Loucy (cell line): ENCODE measurements around the gene FSCB.

Source experiments
- H2AFZ ChIP-seq: fragments of 200-600 bp; sonication (generic); 2 replicates; pipeline ENCODE4 v1.6.0; 2016; ENCODE audit warnings: antibody characterized with exemption, mild to moderate bottlenecking, low read length, moderate library complexity
- H3F3A ChIP-seq: fragments of 200-600 bp; 2 replicates; pipeline ENCODE4 v1.6.0; 2016; ENCODE audit warnings: antibody characterized with exemption, low read depth, mild to moderate bottlenecking
- H3K27me3 ChIP-seq: fragments of 200-600 bp; sonication (generic); 2 replicates; pipeline ENCODE4 v1.6.1; 2014; ENCODE audit warnings: low read length, mild to moderate bottlenecking; ENCODE audit not compliant: insufficient read depth, poor library complexity, severe bottlenecking
- H3K36me3 ChIP-seq: fragments of 200-600 bp; sonication (generic); 2 replicates; pipeline ENCODE4 v1.6.1; 2016; ENCODE audit warnings: low read length; ENCODE audit not compliant: insufficient read depth
- H3K4me1 ChIP-seq: fragments of 200-600 bp; sonication (generic); 2 replicates; pipeline ENCODE4 v1.5.1; 2014; ENCODE audit warnings: low read length, mild to moderate bottlenecking; ENCODE audit not compliant: insufficient read depth, poor library complexity, severe bottlenecking
- H3K4me2 ChIP-seq: fragments of 200-600 bp; sonication (generic); 2 replicates; pipeline ENCODE4 v1.6.0; 2014; ENCODE audit warnings: antibody characterized with exemption, low read length, low read depth, mild to moderate bottlenecking; ENCODE audit not compliant: poor library complexity, severe bottlenecking
- H3K4me3 ChIP-seq: fragments of 200-600 bp; sonication (generic); 2 replicates; pipeline ENCODE4 v1.5.1; 2014; ENCODE audit warnings: low read length, mild to moderate bottlenecking, mixed read lengths; ENCODE audit not compliant: poor library complexity, severe bottlenecking
- H3K79me2 ChIP-seq: fragments of 200-600 bp; sonication (generic); 2 replicates; pipeline ENCODE4 v1.6.1; 2014; ENCODE audit warnings: low read length; ENCODE audit not compliant: insufficient read depth
- H3K9ac ChIP-seq: fragments of 200-600 bp; sonication (generic); 2 replicates; pipeline ENCODE4 v1.6.0; 2014; ENCODE audit warnings: mild to moderate bottlenecking, low read depth, low read length, moderate library complexity; ENCODE audit not compliant: poor library complexity, severe bottlenecking
- H3K9me2 ChIP-seq: fragments of 200-600 bp; sonication (generic); replicated peaks from 2 replicates; pipeline ENCODE4 v1.6.1; 2016; ENCODE audit warnings: low read depth, low read length, mixed read lengths
- H3K9me3 ChIP-seq: fragments of 200-600 bp; sonication (generic); 2 replicates; pipeline ENCODE4 v1.6.1; 2014; ENCODE audit warnings: mild to moderate bottlenecking, antibody characterized with exemption, low read length, low read depth; ENCODE audit not compliant: insufficient read depth
- H4K20me1 ChIP-seq: fragments of 200-600 bp; sonication (generic); 2 replicates; pipeline ENCODE4 v1.6.0; 2014; ENCODE audit warnings: antibody characterized with exemption, low read length, mild to moderate bottlenecking; ENCODE audit not compliant: insufficient read depth, poor library complexity, severe bottlenecking
- EZH2phosphoT487 ChIP-seq: fragments of 200-600 bp; IDR thresholded peaks from 2 replicates; pipeline ENCODE4 v1.6.1; 2018; ENCODE audit warnings: antibody characterized with exemption, mild to moderate bottlenecking, moderate library complexity, borderline replicate concordance
- TF ChIP-seq, protein P1 (sequence below): fragments of 200-600 bp; sonication (generic); conservative IDR thresholded peaks from 2 replicates; pipeline ENCODE4 v1.5.1; 2014; ENCODE audit warnings: mild to moderate bottlenecking, antibody characterized with exemption, low read length

FSCB gene, protein sequence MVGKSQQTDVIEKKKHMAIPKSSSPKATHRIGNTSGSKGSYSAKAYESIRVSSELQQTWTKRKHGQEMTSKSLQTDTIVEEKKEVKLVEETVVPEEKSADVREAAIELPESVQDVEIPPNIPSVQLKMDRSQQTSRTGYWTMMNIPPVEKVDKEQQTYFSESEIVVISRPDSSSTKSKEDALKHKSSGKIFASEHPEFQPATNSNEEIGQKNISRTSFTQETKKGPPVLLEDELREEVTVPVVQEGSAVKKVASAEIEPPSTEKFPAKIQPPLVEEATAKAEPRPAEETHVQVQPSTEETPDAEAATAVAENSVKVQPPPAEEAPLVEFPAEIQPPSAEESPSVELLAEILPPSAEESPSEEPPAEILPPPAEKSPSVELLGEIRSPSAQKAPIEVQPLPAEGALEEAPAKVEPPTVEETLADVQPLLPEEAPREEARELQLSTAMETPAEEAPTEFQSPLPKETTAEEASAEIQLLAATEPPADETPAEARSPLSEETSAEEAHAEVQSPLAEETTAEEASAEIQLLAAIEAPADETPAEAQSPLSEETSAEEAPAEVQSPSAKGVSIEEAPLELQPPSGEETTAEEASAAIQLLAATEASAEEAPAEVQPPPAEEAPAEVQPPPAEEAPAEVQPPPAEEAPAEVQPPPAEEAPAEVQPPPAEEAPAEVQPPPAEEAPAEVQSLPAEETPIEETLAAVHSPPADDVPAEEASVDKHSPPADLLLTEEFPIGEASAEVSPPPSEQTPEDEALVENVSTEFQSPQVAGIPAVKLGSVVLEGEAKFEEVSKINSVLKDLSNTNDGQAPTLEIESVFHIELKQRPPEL

DNA sequence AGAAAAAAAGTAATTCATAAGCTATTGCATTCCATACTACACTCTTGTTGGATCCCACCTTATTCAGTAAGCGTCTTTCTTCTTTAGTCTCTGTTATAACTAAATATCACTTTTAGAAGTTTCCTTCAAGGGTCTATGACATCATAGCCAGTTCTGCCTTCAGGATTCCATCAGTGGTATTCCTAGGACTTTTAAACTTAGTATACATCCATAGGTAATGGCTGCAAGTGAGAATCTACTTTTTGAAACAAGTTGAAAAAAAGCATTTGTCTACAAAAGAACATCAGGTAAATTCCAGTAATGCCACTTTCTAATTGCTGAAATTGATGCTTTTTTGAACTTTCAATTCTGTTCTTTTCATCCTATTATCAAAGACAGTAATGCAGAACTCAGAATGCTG is at the start of gene FSCB:
FSCB (minus strand) TSS at position 101 of the 400 bp plus-strand sequence. CDS start 296 bp downstream, outside the sequence.
- no peaks in the 10 kb centered on the region for H3K36me3 ChIP-seq
- no peaks in the 10 kb centered on the region for H3K9me2 ChIP-seq
- no peak within 1 kb of the TSS for H3K4me3 ChIP-seq
- H3K9ac ChIP-seq = no peak within 1 kb of the TSS
- H3F3A ChIP-seq = no peaks in the 10 kb centered on the region
- TF ChIP-seq, protein P1, sequence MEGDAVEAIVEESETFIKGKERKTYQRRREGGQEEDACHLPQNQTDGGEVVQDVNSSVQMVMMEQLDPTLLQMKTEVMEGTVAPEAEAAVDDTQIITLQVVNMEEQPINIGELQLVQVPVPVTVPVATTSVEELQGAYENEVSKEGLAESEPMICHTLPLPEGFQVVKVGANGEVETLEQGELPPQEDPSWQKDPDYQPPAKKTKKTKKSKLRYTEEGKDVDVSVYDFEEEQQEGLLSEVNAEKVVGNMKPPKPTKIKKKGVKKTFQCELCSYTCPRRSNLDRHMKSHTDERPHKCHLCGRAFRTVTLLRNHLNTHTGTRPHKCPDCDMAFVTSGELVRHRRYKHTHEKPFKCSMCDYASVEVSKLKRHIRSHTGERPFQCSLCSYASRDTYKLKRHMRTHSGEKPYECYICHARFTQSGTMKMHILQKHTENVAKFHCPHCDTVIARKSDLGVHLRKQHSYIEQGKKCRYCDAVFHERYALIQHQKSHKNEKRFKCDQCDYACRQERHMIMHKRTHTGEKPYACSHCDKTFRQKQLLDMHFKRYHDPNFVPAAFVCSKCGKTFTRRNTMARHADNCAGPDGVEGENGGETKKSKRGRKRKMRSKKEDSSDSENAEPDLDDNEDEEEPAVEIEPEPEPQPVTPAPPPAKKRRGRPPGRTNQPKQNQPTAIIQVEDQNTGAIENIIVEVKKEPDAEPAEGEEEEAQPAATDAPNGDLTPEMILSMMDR = no peak
- no peaks in the 10 kb centered on the region for H3K27me3 ChIP-seq
- H3K79me2 ChIP-seq = no peaks in the 10 kb centered on the region
- no peak within 1 kb of the TSS for H3K4me2 ChIP-seq
- no peaks in the 10 kb centered on the region for H4K20me1 ChIP-seq
- peaks cover 4% of the 10 kb centered on the region; the same call in 1 of the 2 replicates for H3K9me3 ChIP-seq
- H3K4me1 ChIP-seq = no peaks in the 10 kb centered on the region
- H2AFZ ChIP-seq = no peak within 1 kb of the TSS

DNA sequence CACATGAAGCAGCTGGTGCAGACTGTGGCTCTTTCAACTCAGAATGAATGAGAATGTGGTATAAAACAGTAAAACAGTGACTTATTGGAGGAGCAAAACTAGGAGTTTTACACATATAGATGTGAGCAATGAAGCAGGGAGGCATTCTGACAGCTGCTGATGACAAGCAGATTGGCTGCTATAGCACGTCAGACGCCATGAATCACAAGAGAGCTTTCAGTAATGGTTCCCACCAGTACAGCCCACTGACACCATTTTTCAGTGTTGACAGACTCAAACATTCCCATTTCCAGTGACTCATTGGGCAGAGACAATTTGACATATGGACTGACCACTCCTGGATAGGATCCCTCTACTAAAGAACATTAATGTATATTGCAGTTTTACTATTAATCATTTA is 24.6 kb upstream of the FSCB start:
- no peaks in the 10 kb centered on the region for H3K4me1 ChIP-seq
- TF ChIP-seq, protein P1 = no peak
- no peak for TF ChIP-seq EZH2phosphoT487

DNA sequence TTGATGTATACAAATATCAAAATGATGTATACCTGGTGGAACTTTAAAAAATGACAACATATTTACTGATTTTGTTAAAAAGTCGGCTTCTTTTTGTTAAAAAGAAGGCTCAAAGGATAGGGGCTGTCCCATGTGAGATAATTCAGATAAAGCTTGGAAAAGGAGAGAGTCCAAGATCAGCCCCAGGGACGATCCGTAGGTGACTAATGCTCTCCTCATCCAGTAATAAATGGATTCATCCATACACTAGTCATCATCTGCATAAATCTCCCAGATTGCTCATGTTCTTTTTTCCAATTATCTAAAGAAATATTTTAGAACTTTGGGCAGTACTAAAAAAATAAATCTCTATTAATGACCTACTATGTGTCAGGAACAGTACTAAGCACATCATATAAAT is 23.4 kb upstream of the FSCB start:
- H3K27me3 ChIP-seq = no peaks in the 10 kb centered on the region
- H3K4me3 ChIP-seq = no peak overlapping the region
- H3K79me2 ChIP-seq = no peaks in the 10 kb centered on the region
- no peak overlapping the region for H2AFZ ChIP-seq
- no peaks in the 10 kb centered on the region for H4K20me1 ChIP-seq
- H3F3A ChIP-seq = no peaks in the 10 kb centered on the region
- H3K9ac ChIP-seq = no peak overlapping the region
- H3K36me3 ChIP-seq = no peaks in the 10 kb centered on the region
- TF ChIP-seq EZH2phosphoT487 = no peak
- TF ChIP-seq, protein P1 = no peak
- no peak overlapping the region for H3K4me2 ChIP-seq
- no peaks in the 10 kb centered on the region for H3K4me1 ChIP-seq
- H3K9me2 ChIP-seq = no peaks in the 10 kb centered on the region
- no peaks in the 10 kb centered on the region for H3K9me3 ChIP-seq

More for the DNA sequence above, 24.6 kb upstream of the FSCB start:
- no peak overlapping the region for H2AFZ ChIP-seq
- no peak overlapping the region for H3K9ac ChIP-seq
- no peaks in the 10 kb centered on the region for H3K79me2 ChIP-seq
- no peaks in the 10 kb centered on the region for H3K9me2 ChIP-seq
- no peaks in the 10 kb centered on the region for H3K27me3 ChIP-seq
- H3K4me2 ChIP-seq = no peak overlapping the region
- H3F3A ChIP-seq = no peaks in the 10 kb centered on the region
- no peaks in the 10 kb centered on the region for H3K36me3 ChIP-seq
- H4K20me1 ChIP-seq = no peaks in the 10 kb centered on the region
- no peaks in the 10 kb centered on the region for H3K9me3 ChIP-seq
- no peak overlapping the region for H3K4me3 ChIP-seq
